ENCODE measurements around the gene MAPKAP1.
"Not testable (repeated sequence)": the region's sequence is repeated elsewhere in the genome, so short reads cannot be mapped to it uniquely, and the experiment has no call there.

Gene MAPKAP1

GRCh38 chr9:125726456-125727132, 19.6 kb upstream of the MAPKAP1 start:
- no peak for DNase-seq

GRCh38 chr9:125707472-125707804, 430 bp upstream of the MAPKAP1 start:
- DNase-seq = no peak

GRCh38 chr9:125705893-125706292, 1.1 kb downstream of the MAPKAP1 start:
- no peak for DNase-seq

- no peak for DNase-seq
These were observed 3.3 kb downstream of the MAPKAP1 start for GRCh38 chr9:125703662-125704061.

GRCh38 chr9:125701351-125701750, 5.7 kb downstream of the MAPKAP1 start:
- DNase-seq = no peak

- no peak for DNase-seq
These were observed 6.2 kb downstream of the MAPKAP1 start for GRCh38 chr9:125700791-125701190.

- DNase-seq = no peak
These were observed 7.1 kb downstream of the MAPKAP1 start for GRCh38 chr9:125699870-125700269.

GRCh38 chr9:125696106-125696647, 10.8 kb downstream of the MAPKAP1 start:
- no peak for DNase-seq

GRCh38 chr9:125695548-125695947, 11.5 kb downstream of the MAPKAP1 start:
- not testable (repeated sequence) for DNase-seq

GRCh38 chr9:125694478-125694877, 12.5 kb downstream of the MAPKAP1 start:
- no peak for DNase-seq

- DNase-seq = not testable (repeated sequence)
These were observed 13.5 kb downstream of the MAPKAP1 start for GRCh38 chr9:125693492-125693891.

GRCh38 chr9:125691869-125692268, 15.1 kb downstream of the MAPKAP1 start:
- DNase-seq = no peak

- no peak for DNase-seq
These were observed 16.3 kb downstream of the MAPKAP1 start for GRCh38 chr9:125690679-125691078.

- no peak for DNase-seq
These were observed 19.7 kb downstream of the MAPKAP1 start for GRCh38 chr9:125687163-125687863.

GRCh38 chr9:125685167-125685566, 21.8 kb downstream of the MAPKAP1 start:
- DNase-seq = no peak

GRCh38 chr9:125683486-125683885, 23.5 kb downstream of the MAPKAP1 start:
- no peak for DNase-seq

GRCh38 chr9:125682340-125682739, 24.7 kb downstream of the MAPKAP1 start:
- no peak for DNase-seq

GRCh38 chr9:125681657-125682056, 25.4 kb downstream of the MAPKAP1 start:
- no peak for DNase-seq

GRCh38 chr9:125681086-125681622, 25.9 kb downstream of the MAPKAP1 start:
- DNase-seq = no peak

GRCh38 chr9:125680445-125680844, 26.6 kb downstream of the MAPKAP1 start:
- DNase-seq = no peak

- no peak for DNase-seq
These were observed 27.3 kb downstream of the MAPKAP1 start for GRCh38 chr9:125679597-125680189.

- DNase-seq = no peak
These were observed 31.7 kb downstream of the MAPKAP1 start for GRCh38 chr9:125674981-125675973.
